Measurements from ENCODE around the gene TMEM39B. TPM values are rescaled to one million over a fixed set of nuclear protein-coding genes. Genes with fewer than 3 reads are reported as not detected.

The TMEM39B gene
- total RNA-seq (2014; rRNA removed; shearing (Covaris generic)) (9.7 and 10.1 TPM in 2 replicates), polyA plus RNA-seq (2016; fragmentation: Nextera tagmentation; extraction: Ambion mirVana) (17.8 and 18.3 TPM in 2 replicates)
- long read RNA-seq, transcript TMEM39B-203 (7 exons, 1,538 nt): major isoform, 7 of 15 reads
- long read RNA-seq, partial matches to known transcripts: 5 of 15 reads
- long read RNA-seq, other reads (novel, unspliced or antisense): 2 of 15 reads

DNA sequence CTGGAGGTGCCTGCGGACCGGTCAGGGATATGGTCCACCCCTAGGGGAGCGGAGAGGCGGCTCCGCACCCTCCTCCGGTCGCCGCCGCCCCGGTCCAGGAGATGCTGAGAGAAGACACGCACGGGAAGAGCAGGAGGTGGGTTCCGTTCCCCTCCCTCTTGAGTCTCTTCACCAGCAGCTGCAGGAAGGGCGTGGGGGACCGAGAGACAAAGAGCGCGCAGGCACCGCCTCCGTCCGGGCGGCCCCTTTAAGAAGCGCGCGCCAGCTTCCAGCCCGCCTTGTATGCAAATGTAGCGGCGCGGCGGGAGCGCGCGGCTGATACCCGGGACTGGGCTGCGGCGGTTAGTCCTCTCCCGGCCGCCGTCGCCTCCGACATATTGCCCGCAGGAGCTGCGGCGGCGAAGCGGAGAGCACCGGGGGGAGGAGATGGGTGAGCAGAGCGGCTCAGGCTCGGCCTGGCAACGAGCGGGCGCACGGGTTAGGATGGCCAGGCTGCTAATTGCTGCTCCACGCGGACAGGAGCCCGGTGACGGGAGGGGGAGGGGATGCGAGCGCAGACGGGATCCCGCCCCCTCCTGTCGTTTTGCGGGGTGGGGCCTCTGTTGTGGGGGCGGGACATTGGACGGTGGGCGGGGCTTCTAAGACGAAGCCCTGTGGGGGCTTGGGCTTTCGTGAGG lies at the start of gene TMEM39B:
Gene TMEM39B (plus strand): TSS at position 318 of the 677 bp plus-strand sequence. CDS start 109 bp downstream, at position 427.
- H3K4me1 ChIP-seq (ENCODE audit: insufficient read depth): peaks cover 14% of the 10 kb centered on the region
- H3K27me3 Mint-ChIP-seq (ENCODE audit: insufficient read depth, low read depth, poor library complexity): peaks cover 22% of the 10 kb centered on the region
- 0 out of 3 replicates have a peak, but pooled peaks cover 2% of the 10 kb centered on the region for H3K9me3 Mint-ChIP-seq
- peaks cover 9% of the 10 kb centered on the region; the same call in 1 of the 2 replicates for H3F3A ChIP-seq (replicated peaks; ENCODE audit: low read depth)
- peak within 1 kb of the TSS; percentile 80; the same call in 1 of the 2 replicates for H2AFZ ChIP-seq
- H3K4me2 ChIP-seq: peak within 1 kb of the TSS; percentile 91
- peaks cover 13% of the 10 kb centered on the region for H3K79me2 ChIP-seq (replicated peaks; ENCODE audit: insufficient read depth)
- H3K4me3 ChIP-seq: peak within 1 kb of the TSS; percentile 88
- peaks cover 23% of the 10 kb centered on the region for H3K4me1 Mint-ChIP-seq
- H3K36me3 ChIP-seq (ENCODE audit: insufficient read depth): no peaks in the 10 kb centered on the region; the same call in 1 of the 2 replicates
- peaks cover 22% of the 10 kb centered on the region for H3K36me3 Mint-ChIP-seq (ENCODE audit: low read depth)
- H3K4me3 Mint-ChIP-seq: peak within 1 kb of the TSS; percentile 79
- H3K27ac Mint-ChIP-seq: peak within 1 kb of the TSS; percentile 96
- peak within 1 kb of the TSS; percentile 94 for H3K27ac ChIP-seq (ENCODE audit: low read depth)
- H3K27me3 ChIP-seq (ENCODE audit: insufficient read depth): no peaks in the 10 kb centered on the region
- no peaks in the 10 kb centered on the region for H3K9me2 ChIP-seq (ENCODE audit: insufficient read depth)
- ATAC-seq (peak; percentile 83), DNase-seq (ENCODE audit: low spot score) (peak; percentile 98)
- peaks cover 11% of the 10 kb centered on the region for H4K20me1 ChIP-seq (replicated peaks; ENCODE audit: insufficient read depth)
- TF ChIP-seq EZH2phosphoT487 (IDR thresholded peaks at IDR 0.05; ENCODE audit: unreplicated experiment): no peak
- peak; percentile 95 for TF ChIP-seq POLR2AphosphoS5 (IDR thresholded peaks at IDR 0.05; ENCODE audit: low read depth)
- TF ChIP-seq, protein P1, sequence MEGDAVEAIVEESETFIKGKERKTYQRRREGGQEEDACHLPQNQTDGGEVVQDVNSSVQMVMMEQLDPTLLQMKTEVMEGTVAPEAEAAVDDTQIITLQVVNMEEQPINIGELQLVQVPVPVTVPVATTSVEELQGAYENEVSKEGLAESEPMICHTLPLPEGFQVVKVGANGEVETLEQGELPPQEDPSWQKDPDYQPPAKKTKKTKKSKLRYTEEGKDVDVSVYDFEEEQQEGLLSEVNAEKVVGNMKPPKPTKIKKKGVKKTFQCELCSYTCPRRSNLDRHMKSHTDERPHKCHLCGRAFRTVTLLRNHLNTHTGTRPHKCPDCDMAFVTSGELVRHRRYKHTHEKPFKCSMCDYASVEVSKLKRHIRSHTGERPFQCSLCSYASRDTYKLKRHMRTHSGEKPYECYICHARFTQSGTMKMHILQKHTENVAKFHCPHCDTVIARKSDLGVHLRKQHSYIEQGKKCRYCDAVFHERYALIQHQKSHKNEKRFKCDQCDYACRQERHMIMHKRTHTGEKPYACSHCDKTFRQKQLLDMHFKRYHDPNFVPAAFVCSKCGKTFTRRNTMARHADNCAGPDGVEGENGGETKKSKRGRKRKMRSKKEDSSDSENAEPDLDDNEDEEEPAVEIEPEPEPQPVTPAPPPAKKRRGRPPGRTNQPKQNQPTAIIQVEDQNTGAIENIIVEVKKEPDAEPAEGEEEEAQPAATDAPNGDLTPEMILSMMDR (conservative IDR thresholded peaks at IDR 0.05; ENCODE audit: low read depth in 2 of 2): no peak
- TF ChIP-seq ZNF114 (CRISPR knock-in tag; IDR thresholded peaks at IDR 0.05): no peak
- TF ChIP-seq CREB1 (CRISPR knock-in tag; IDR thresholded peaks at IDR 0.05; ENCODE audit: low read depth): 0 out of 2 replicates have a peak, but pooled peaks have one; percentile 27
- no peak for TF ChIP-seq ZNF331 (CRISPR knock-in tag; IDR thresholded peaks at IDR 0.05; ENCODE audit: low read depth)
- no peak for TF ChIP-seq NANOG (IDR thresholded peaks at IDR 0.05; ENCODE audit: borderline replicate concordance)
- TF ChIP-seq, protein P2, sequence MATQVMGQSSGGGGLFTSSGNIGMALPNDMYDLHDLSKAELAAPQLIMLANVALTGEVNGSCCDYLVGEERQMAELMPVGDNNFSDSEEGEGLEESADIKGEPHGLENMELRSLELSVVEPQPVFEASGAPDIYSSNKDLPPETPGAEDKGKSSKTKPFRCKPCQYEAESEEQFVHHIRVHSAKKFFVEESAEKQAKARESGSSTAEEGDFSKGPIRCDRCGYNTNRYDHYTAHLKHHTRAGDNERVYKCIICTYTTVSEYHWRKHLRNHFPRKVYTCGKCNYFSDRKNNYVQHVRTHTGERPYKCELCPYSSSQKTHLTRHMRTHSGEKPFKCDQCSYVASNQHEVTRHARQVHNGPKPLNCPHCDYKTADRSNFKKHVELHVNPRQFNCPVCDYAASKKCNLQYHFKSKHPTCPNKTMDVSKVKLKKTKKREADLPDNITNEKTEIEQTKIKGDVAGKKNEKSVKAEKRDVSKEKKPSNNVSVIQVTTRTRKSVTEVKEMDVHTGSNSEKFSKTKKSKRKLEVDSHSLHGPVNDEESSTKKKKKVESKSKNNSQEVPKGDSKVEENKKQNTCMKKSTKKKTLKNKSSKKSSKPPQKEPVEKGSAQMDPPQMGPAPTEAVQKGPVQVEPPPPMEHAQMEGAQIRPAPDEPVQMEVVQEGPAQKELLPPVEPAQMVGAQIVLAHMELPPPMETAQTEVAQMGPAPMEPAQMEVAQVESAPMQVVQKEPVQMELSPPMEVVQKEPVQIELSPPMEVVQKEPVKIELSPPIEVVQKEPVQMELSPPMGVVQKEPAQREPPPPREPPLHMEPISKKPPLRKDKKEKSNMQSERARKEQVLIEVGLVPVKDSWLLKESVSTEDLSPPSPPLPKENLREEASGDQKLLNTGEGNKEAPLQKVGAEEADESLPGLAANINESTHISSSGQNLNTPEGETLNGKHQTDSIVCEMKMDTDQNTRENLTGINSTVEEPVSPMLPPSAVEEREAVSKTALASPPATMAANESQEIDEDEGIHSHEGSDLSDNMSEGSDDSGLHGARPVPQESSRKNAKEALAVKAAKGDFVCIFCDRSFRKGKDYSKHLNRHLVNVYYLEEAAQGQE (IDR thresholded peaks at IDR 0.05; ENCODE audit: unreplicated experiment): no peak
- TF ChIP-seq, protein P3, sequence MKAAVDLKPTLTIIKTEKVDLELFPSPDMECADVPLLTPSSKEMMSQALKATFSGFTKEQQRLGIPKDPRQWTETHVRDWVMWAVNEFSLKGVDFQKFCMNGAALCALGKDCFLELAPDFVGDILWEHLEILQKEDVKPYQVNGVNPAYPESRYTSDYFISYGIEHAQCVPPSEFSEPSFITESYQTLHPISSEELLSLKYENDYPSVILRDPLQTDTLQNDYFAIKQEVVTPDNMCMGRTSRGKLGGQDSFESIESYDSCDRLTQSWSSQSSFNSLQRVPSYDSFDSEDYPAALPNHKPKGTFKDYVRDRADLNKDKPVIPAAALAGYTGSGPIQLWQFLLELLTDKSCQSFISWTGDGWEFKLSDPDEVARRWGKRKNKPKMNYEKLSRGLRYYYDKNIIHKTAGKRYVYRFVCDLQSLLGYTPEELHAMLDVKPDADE (IDR thresholded peaks at IDR 0.05): 0 out of 2 replicates have a peak, but pooled peaks have one; percentile 9
- TF ChIP-seq STAT1 (IDR thresholded peaks at IDR 0.05; ENCODE audit: unreplicated experiment): no peak

All from GM23338 (cell line).